Activated CD4-positive, CD25-positive, alpha-beta regulatory T cell treated with anti-CD3 and anti-CD28 coated beads, Interleukin-2, amount 50 U/mL, for 24 hours (primary cell): ENCODE measurements around the gene PHF5A.
"Not testable (repeated sequence)": the region's sequence is repeated elsewhere in the genome, so short reads cannot be mapped to it uniquely, and the experiment has no call there.

Experiments used
- ATAC-seq, 2 donors: fragments of 150-1000 bp; cut with Tn5 transposase; one replicate each; pipeline ENCODE4 v1.10.0; 2021; ENCODE audit warnings: mild to moderate bottlenecking in 1 of 2, moderate library complexity in 1 of 2

Gene PHF5A

GRCh38 chr22:41446639-41447434 lies 21.7 kb downstream of the PHF5A start, which contains the start of gene TOB2:
TOB2 (minus strand) TSS chr22:41446801; CDS start chr22:41437345, 9,456 bp downstream.
- peak; percentile 42 to 47 for ATAC-seq

DNA sequence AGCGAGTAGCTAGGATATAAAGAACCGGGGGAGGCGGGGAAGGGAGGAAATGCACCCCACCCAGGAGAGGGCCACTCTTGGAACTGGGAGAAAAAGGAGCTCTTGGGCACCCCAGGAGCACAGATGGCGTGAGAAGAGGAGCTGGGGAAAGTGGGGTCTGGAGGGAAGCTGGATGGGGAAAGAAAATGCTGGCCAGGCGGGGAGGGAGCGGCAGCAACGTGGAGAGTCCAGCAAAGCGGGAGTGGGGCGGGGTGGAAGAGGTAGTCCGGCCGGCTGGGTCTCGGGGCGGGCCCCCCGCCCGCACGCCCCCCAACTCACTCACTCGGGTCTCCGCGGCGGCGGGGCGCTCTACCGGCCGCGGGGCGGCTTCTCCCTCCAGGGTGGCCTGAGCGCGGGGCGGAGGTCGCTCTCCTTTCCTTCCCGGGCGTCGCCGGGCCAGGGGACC lies 22.4 kb downstream of the PHF5A start:
- ATAC-seq: no peak

DNA sequence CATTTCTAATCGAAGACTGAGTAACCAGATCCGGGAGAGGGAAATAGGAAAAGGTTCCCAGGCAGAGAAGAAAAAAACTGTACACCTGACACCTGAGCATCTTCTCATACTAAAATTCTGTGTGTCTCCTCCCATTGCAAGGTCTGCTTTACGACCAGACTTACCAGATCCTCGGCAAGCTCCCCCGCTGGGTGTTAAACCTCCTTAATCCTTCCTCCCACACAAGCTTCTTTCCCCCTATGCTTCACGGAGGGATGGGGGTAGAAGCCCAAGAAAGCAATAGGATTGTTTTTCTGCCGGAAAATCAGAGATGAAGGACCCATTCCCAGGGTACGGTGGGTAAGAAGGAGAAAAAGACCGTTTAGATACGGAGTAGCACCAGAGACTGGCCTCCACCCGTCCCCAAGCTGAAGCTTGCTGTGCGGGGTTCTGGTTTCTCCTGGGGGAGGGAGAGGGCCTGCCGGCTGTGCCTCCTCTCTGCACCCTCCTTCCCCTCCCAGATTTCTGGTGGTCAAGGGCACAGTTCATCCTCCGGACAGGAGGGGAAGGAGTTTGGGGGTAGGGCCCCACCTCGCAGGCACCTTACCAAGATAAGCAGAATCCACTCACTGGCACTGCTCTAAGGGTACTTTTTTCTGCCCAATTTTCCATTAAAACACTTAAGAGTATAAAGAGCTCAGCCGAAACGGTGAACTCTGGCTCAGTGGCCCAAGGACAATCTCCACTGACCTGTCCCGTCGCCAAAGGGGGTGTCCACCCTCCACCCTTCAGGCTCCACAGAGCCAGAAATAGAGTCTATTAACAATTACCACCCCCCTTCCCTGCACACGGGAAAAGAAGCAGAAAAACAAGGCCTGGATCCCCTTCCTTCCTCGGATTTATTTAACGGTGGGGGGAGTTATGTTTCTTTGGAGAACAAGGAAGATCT lies 23.1 kb downstream of the PHF5A start:
- ATAC-seq: no peak

- peak; percentile 57 to 60 for ATAC-seq
Measured at GRCh38 chr22:41444360-41445128, 23.9 kb downstream of the PHF5A start.

GRCh38 chr22:41442240-41442792 lies 26.2 kb downstream of the PHF5A start:
- no peak for ATAC-seq

DNA sequence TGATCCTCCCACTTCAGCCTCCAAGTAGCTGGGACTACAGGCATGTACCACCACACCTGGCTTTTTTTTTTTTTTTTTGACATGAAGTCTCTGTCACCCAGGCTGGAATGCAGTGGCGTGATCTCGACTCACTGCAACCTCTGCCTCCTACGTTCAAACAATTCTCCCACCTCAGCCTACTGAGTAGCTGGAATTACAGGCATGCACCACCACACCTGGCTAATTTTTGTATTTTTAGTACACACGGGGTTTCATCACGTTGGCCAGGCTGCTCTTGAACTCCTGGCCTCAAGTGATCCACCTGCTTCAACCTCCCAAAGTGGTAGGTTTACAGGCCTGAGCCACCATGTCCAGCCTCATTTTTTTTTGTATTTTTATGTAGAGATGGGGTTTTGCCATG lies 28.0 kb downstream of the PHF5A start:
- ATAC-seq: not testable (repeated sequence)

- no peak for ATAC-seq
Measured at GRCh38 chr22:41437198-41437597, 31.3 kb downstream of the PHF5A start.

DNA sequence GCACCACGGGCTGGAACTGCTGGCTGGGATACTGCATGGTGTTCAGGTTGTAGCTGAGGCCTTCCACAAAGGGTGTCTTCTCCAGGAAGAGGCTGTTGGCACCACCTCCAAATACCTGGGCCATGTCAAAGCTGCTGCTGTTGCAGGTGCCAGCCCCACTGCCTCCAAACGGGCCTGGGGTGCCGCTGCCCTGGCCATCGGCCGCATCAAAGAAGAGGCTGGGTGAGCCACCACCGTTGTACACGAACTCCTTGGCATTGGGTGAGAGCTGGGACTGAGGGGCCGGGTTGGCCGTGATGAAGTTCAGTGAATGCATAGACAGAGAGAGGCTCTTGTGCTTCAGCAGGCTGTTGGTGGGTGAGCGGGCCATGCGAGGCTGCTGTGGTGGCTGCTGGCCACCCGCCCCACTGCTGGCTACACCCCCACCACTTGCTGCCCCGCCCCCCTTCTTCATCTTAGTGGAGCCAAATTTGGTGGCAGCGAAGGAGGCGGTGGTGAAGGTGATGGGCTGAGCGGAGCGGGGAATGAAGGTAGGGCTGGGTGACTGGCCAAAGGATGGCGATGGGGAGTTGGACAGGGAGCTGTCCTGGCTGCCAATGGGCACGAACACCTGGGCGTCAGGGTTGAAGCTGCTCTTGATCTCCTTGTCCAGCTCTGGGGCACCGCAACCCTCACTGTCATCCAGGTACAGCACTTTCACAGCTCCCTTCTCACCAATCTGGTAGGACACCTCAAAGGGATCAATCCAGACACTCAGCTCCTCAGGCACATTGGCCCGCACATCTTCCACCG lies 32.0 kb downstream of the PHF5A start:
- no peak for ATAC-seq

DNA sequence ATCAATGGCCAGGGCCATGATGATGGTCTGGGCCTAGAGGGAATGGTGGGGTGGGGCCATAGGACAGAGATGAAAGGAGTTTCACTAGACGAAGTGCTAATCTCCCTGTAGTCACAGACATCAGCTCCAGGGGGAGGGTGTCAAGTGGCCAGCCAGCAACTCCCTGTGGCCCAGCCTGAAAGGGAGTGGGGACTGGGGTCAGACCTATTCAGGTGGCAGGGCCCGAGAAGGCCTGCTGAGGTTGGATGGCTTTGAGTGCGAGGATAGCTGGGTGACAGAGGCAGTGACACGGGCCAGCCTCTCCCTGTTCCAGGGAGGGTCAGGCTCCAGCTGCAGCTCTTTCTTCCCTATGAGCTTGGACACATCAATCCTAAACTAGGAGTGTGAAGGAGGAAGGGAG lies 32.9 kb downstream of the PHF5A start:
- no peak for ATAC-seq

DNA sequence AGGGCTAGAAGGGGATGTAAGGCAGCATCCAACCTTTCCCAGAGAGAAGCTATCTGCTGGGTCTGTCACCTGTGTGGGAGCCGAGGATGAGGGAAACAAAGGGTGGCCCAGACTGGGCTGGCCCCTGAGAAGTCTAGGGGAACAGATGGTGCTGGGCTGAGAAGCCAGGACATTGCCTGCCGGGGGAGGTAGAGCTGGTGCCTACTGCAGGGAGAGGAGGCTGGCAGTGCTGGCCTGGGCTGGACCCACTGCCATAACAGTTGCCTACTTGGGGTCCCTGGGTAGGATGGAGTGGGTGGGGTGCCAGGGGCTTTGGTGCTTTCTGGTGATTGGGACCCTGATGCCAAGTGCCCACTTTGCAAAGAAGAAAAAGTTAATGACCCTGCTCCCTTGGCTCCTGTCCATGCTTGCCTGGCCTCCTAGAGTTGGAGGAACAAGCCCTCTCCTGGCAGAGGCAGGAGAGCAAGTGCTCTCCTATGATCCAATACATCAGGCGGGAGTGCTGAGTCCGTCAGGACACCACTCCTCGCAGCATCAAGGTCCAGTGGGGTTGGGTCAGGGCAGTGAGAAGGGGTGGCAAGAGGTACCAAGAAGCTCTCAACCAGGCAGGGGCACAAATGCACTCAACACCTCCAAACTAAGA lies 34.0 kb downstream of the PHF5A start:
- not testable (repeated sequence) for ATAC-seq

- not testable (repeated sequence) for ATAC-seq
Measured at GRCh38 chr22:41433480-41433879, 35.0 kb downstream of the PHF5A start.

GRCh38 chr22:41431656-41432055 lies 36.8 kb downstream of the PHF5A start:
- no peak for ATAC-seq

- no peak for ATAC-seq
Measured at GRCh38 chr22:41429951-41430332, 38.5 kb downstream of the PHF5A start.

DNA sequence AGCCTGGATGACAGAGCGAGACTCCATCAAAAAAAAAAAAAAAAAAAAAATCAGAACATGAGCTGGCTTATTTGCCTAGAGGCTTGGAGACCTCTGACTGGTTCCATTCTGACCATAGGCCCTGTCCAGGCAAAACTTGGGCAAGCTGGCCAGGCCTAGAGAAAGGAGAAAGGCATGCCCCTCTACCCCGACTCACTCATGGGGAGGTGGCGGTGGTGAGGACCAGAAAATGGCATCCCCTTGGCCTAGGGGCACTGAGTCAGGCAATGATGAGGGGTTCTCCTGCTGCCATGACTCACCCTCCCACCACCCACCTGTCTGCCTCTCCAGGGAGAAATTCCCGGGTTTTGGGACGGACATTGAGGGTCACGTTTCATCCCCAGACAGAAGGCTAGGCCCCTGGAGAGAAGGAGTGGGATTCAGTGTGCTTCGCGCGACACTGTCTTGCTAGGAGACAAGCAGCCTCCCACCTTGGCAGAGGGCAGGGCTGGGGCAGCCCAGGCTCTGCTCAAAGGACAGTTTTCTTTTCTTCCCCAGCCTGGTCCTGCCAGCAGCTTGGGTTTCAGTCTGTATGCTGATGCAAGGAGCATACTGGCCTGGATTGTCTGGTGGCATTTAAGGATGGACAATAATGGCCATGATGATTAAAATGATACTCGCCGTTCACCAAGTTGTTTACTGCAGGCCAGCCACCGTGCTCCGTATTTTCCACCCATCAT lies 39.1 kb downstream of the PHF5A start:
- ATAC-seq: no peak

DNA sequence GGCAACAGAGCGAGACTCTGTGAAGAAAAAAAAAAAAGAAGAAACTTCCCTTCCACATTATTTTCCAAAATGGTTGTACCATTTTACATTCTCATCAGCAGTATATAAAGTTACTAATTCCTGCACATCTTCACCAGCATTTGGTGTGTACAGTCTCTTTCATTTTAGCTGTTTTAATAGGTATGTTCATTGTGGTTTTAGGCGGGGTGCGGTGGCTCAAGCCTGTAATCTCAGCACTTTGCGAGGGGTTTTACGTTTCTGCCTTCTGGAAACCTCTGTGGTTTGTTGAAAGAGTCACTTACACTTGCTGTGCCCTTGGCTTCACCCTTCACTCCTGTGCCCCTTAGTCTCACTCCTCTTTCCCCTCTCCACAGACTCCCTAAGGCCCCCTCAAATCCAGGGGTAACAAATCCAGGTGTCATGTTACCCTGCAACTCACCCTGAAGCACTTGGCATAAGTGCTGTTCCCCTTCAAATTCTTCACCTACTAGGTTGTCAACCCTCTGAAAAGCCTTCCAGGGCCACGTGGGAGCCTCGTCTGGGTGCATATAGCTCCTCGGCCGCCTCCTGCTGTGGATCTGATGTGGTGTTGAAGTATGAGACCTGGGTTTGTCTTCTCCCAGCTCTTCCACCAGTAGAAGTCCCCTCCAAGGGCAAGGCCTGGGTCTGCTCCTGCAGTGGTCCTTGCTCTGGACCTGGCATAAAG lies 42.7 kb downstream of the PHF5A start:
- peak; percentile 91 to 92 for ATAC-seq

- no peak for ATAC-seq
Measured at GRCh38 chr22:41418717-41419116, 49.8 kb downstream of the PHF5A start.

DNA sequence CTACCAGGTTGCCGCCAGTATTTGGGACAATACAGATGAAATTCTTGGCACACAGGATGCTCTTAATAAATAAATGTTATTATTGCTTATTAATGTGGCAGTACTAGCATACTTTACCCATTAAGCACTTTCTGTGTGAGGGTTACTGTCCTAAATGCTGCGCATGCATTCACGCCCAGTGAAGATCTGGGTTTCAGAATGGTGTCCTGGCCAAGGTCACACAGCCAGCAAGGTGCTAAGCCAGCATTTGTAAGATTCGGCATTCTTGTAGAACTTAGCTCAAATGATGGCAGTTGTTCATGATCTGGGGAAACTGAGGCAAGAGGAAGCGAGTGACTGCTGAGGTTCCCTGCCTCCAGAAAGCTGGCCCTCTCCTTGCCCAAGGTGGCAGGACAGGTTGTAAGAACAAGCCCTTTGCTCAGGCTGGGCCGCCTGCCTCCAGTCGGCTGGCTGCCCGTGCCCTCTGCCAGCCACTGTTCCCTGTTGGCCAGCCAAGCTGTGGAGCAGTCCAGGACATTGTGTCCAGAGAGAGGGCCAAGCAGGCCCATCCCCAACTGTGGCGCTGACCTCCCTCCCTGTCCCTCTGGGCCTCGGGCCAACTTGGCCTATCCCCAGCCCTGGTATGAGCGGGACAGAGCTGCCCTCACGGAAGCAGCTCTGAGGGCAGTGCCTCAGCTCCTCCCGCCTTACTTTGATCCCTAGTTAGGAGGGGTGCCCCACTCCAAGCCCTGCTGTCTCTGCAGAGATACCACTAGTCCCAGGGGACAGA lies 50.7 kb downstream of the PHF5A start:
- no peak for ATAC-seq

DNA sequence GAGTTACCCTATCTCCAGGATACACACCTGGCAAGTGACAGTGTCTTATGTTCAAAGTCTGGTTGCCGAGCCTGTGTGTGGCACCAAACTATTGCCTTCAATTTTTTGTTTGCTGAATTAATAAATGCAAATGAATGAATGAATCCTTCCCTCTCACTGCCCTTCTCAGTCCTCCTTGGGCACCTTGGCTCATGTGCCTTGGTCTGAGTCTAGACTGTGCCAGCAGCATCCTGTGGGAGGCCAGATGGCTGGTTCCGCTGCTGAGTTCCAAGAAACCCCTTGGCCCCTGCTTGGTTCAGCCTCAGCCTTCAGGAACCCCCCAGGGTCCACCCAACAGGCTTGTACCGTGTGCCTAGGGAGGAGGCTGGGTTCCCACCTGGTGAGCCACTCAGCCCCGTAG lies 52.9 kb downstream of the PHF5A start:
- no peak for ATAC-seq
